HepG2 (cell line): Measurements from ENCODE around the gene TRIM37. TPM values are rescaled to one million over a fixed set of nuclear protein-coding genes. Genes with fewer than 3 reads are reported as not detected.

Experiments used
- BHLHE40 ChIP-seq: IDR thresholded peaks from 2 replicates; pipeline ENCODE4 v1.6.1; 2011; ENCODE audit warnings: low read length, improper control_type of control experiment
- CBX1 ChIP-seq: IDR thresholded peaks from one replicate; pipeline ENCODE4 v1.6.1; 2016; ENCODE audit warnings: antibody characterized with exemption, low read depth
- HNF4A ChIP-seq: sonication (generic); formaldehyde crosslinking; IDR thresholded peaks from 2 replicates; pipeline ENCODE4 v1.4.0; 2020; ENCODE audit warnings: missing genetic modification reagents
- JUND ChIP-seq: sonication (generic); formaldehyde crosslinking; IDR thresholded peaks from 2 replicates; pipeline ENCODE4 v1.8.0; 2022; ENCODE audit warnings: mild to moderate bottlenecking, missing genetic modification reagents
- PAXIP1 ChIP-seq: sonication (generic); formaldehyde crosslinking; conservative IDR thresholded peaks from 2 replicates; pipeline ENCODE4 v1.4.0; 2020; ENCODE audit warnings: mild to moderate bottlenecking, missing genetic modification reagents, moderate library complexity
- ZBTB40 ChIP-seq, 2 experiments: fragments of 450-650 bp in 1 of 2; sonication (generic) in 1 of 2; formaldehyde crosslinking in 1 of 2; IDR thresholded peaks; 2 replicates each; pipeline versions ENCODE4 v1.6.1 to v1.8.0; 2016 to 2022; ENCODE audit warnings: antibody characterized with exemption in 1 of 2, mild to moderate bottlenecking in 1 of 2, missing genetic modification reagents in 1 of 2
- ZNF414 ChIP-seq: sonication (generic); formaldehyde crosslinking; IDR thresholded peaks from 2 replicates; pipeline ENCODE4 v1.5.0; 2020; ENCODE audit warnings: missing genetic modification reagents
- ZNF512B ChIP-seq: sonication (generic); formaldehyde crosslinking; IDR thresholded peaks from 2 replicates; pipeline ENCODE4 v1.5.1; 2020; ENCODE audit warnings: missing genetic modification reagents, mild to moderate bottlenecking, borderline replicate concordance
- ZNF562 ChIP-seq: sonication (generic); formaldehyde crosslinking; IDR thresholded peaks from 2 replicates; pipeline ENCODE4 v1.8.0; 2022; ENCODE audit warnings: missing genetic modification reagents, borderline replicate concordance
- ZNF710 ChIP-seq: sonication (generic); formaldehyde crosslinking; IDR thresholded peaks from 2 replicates; pipeline ENCODE4 v1.5.0; 2020; ENCODE audit warnings: mild to moderate bottlenecking, missing genetic modification reagents, borderline replicate concordance
- polyA plus RNA-seq, 8 experiments: library from polyadenylated mRNA; depleted of rRNA in 3 of 8; stranded (reverse) in 7 of 8; unstranded in 1 of 8; fragments of >200 nt; fragmentation: Illumina TruSeq in 4 of 8; extraction: Trizol in 4 of 8; gene quantifications; 2 replicates each; pipeline versions ENCODE4 v1.2.1 to v1.2.3, GENCODE V29; 2011 to 2016; ENCODE audit warnings: low read depth in 4 of 8, missing spikeins in 1 of 8, mixed read lengths in 1 of 8; ENCODE audit not compliant: insufficient read depth in 1 of 8
- total RNA-seq, 5 experiments: library from RNA; depleted of rRNA; stranded (reverse); fragments of >200 nt; fragmentation: Illumina TruSeq; extraction: Trizol; gene quantifications; 2 replicates each; pipeline ENCODE4 v1.2.3, GENCODE V29; 2016; ENCODE audit warnings: low read depth in 1 of 5

TRIM37 gene
- total and polyA plus RNA-seq, 2 of the 13 experiments (the other 11 are each of a cell fraction or from before 2014, with no cell fraction given) = 12.4 to 39.1 TPM

GRCh38 chr17:59141860-59142259, 35.2 kb upstream of the TRIM37 start (continued):
- TF ChIP-seq ZNF512B (CRISPR knock-in tag) (no peak), ZNF710 (no peak), PAXIP1 (peak; percentile 44; the same call in 1 of the 2 replicates), CBX1 (no peak), JUND (CRISPR knock-in tag) (no peak), BHLHE40 (no peak), HNF4A (CRISPR knock-in tag) (peak; percentile 57), ZNF414 (CRISPR knock-in tag) (no peak), ZBTB40 (IDR thresholded peaks at IDR 0.05) (no peak), ZBTB40 (CRISPR knock-in tag; IDR thresholded peaks at IDR 0.05) (no peak), ZNF562 (CRISPR knock-in tag) (no peak)
